GM19468 (cell line): ENCODE measurements around the gene CX3CL1.
"Not testable (repeated sequence)": the region's sequence is repeated elsewhere in the genome, so short reads cannot be mapped to it uniquely, and the experiment has no call there.

ENCODE experiments used
- ATAC-seq: cut with Tn5 transposase; IDR thresholded peaks from one replicate; pipeline ENCODE4 v1.9.1; 2021; ENCODE audit warnings: mild to moderate bottlenecking, moderate library complexity, moderate number of reproducible peaks; ENCODE audit not compliant: unreplicated experiment; ENCODE audit errors: extremely low read depth

CX3CL1 gene

DNA sequence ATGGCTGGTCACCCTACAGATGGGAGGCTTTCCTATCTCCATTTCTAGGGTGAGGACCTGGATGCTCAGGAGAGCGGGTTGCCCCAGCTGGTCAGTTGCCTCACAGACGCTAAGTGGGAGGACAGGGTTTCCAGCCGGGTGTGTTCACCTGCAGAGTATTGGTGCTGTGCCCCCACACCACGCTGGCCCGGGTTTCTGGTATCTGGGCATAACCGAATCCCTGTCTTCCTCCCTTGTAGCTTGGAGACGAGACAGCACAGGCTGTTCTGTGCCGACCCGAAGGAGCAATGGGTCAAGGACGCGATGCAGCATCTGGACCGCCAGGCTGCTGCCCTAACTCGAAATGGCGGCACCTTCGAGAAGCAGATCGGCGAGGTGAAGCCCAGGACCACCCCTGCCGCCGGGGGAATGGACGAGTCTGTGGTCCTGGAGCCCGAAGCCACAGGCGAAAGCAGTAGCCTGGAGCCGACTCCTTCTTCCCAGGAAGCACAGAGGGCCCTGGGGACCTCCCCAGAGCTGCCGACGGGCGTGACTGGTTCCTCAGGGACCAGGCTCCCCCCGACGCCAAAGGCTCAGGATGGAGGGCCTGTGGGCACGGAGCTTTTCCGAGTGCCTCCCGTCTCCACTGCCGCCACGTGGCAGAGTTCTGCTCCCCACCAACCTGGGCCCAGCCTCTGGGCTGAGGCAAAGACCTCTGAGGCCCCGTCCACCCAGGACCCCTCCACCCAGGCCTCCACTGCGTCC lies 9.7 kb downstream of the CX3CL1 start:
- no peak for ATAC-seq

DNA sequence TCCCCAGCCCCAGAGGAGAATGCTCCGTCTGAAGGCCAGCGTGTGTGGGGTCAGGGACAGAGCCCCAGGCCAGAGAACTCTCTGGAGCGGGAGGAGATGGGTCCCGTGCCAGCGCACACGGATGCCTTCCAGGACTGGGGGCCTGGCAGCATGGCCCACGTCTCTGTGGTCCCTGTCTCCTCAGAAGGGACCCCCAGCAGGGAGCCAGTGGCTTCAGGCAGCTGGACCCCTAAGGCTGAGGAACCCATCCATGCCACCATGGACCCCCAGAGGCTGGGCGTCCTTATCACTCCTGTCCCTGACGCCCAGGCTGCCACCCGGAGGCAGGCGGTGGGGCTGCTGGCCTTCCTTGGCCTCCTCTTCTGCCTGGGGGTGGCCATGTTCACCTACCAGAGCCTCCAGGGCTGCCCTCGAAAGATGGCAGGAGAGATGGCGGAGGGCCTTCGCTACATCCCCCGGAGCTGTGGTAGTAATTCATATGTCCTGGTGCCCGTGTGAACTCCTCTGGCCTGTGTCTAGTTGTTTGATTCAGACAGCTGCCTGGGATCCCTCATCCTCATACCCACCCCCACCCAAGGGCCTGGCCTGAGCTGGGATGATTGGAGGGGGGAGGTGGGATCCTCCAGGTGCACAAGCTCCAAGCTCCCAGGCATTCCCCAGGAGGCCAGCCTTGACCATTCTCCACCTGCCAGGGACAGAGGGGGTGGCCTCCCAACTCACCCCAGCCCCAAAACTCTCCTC lies 10.4 kb downstream of the CX3CL1 start:
- no peak for ATAC-seq

DNA sequence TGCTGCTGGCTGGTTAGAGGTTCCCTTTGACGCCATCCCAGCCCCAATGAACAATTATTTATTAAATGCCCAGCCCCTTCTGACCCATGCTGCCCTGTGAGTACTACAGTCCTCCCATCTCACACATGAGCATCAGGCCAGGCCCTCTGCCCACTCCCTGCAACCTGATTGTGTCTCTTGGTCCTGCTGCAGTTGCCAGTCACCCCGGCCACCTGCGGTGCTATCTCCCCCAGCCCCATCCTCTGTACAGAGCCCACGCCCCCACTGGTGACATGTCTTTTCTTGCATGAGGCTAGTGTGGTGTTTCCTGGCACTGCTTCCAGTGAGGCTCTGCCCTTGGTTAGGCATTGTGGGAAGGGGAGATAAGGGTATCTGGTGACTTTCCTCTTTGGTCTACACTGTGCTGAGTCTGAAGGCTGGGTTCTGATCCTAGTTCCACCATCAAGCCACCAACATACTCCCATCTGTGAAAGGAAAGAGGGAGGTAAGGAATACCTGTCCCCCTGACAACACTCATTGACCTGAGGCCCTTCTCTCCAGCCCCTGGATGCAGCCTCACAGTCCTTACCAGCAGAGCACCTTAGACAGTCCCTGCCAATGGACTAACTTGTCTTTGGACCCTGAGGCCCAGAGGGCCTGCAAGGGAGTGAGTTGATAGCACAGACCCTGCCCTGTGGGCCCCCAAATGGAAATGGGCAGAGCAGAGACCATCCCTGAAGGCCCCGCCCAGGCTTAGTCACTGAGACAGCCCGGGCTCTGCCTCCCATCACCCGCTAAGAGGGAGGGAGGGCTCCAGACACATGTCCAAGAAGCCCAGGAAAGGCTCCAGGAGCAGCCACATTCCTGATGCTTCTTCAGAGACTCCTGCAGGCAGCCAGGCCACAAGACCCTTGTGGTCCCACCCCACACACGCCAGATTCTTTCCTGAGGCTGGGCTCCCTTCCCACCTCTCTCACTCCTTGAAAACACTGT lies 11.3 kb downstream of the CX3CL1 start:
- no peak for ATAC-seq

DNA sequence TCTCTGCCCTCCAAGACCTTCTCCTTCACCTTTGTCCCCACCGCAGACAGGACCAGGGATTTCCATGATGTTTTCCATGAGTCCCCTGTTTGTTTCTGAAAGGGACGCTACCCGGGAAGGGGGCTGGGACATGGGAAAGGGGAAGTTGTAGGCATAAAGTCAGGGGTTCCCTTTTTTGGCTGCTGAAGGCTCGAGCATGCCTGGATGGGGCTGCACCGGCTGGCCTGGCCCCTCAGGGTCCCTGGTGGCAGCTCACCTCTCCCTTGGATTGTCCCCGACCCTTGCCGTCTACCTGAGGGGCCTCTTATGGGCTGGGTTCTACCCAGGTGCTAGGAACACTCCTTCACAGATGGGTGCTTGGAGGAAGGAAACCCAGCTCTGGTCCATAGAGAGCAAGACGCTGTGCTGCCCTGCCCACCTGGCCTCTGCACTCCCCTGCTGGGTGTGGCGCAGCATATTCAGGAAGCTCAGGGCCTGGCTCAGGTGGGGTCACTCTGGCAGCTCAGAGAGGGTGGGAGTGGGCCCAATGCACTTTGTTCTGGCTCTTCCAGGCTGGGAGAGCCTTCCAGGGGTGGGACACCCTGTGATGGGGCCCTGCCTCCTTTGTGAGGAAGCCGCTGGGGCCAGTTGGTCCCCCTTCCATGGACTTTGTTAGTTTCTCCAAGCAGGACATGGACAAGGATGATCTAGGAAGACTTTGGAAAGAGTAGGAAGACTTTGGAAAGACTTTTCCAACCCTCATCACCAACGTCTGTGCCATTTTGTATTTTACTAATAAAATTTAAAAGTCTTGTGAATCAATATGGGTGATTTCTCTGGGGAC lies 12.2 kb downstream of the CX3CL1 start:
- no peak for ATAC-seq

DNA sequence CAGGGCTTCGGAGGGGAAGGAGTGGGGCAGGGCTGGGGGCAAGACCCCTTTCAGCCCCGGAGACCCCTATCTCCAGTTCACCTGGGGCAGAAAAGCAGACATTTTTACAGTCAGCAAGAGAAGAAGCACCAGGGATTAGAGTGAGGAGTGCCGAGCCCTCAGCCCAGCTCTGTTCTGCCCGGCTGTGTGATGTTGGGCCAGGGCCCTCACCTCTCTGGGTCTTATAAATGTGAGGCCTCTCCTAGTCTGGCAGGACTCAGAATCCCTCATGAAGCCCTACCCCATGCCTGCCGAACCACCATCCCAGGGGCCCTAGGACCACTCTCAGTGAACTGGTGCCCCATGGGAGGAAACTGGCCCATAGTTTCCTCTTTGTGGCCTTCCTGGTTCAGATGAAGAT lies 12.8 kb downstream of the CX3CL1 start:
- ATAC-seq: no peak

DNA sequence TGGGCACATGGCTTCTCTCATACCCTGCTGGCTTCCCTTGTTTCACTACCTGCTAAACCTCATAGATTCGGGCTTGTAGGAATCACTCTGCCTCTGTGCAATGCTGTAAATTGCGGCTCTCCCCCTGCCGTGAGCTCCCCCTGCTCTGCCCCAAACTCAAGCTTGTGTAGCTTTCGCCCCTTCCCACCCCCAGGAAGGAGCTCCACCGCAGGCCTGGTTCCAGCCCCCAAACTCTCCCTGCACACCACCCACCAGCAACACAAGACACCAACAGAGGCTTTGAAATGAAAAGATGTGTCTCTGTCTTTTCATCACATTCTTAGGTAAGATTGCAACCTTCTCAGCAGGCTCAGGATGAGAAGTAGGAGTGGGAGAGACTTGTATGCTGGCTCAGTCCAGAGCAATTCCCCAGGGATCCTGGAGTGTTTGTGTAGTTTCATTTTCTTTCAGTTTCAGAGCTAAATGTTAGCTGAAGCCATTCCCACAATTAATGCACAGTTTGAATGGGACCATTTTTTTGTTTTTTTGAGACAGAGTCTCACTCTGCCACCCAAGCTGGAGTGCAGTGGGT lies 14.2 kb downstream of the CX3CL1 start:
- ATAC-seq: no peak

DNA sequence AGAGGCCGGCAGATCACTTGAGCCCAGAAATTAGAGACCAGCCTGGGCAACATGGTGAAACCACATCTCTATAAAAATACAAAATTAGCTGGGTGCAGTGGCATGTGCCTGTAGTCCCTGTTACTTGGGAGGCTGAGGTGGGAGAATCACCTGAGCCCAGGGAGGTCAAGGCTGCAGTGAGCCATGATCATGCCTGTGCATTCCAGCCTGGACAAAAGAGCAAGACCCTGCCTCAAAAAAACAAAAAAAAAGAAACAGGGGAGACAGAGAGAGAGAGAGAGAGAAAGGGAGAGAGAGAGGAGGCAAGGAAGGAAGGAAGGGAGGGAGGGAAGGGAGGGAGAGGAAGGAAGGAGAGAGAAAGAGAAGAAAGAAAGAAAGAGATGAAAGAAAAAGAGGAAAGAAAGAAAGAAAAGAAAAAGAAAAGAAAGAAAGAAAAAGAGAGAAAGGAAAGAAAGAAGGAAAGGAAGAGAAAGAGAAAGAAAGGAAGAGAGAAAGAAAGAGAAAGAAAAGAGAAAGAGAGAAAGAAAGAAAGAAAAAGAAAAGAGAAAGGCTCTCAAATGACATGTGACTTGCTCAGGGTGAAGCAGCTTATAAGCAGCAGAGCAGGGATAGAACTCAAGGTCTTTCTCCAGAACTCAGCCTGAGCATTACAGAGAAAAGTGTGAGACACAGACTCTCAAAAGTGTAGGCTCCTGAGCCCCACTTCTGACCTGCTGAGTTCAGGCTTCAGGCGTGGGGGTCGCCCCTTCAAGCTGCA lies 15.5 kb downstream of the CX3CL1 start:
- ATAC-seq: no peak

DNA sequence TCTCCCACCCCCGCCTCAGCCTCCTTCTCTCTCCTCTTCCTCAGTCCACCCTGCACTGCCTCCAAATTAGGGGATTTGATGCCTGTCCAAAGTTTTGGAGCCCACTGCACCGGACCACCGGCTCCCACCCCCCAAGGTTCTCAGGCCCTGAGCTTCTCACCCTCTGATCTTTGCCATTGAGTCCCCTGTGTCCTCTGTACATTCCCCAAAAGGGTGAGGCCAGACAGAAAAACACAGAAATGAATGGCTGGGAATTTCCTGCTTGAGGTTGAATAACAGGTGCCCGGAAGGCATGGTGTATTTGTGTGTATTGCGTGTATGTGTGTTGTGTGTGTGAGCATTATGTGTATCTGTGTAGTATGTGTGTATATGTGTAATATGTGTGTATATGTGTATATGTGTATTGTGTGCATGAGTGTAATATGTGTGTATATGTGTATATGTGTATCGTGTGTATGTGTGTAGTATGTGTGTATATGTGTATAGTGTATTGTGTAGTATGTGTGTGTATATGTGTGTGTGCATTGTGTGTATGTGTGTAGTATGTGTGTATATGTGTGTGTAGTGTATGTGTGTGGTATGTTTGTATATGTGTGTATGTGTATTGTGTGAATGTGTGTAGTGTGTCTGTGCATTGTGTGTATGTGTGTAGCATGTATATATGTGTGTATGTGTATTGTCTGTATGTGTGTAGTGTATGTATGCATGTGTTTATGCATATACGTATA lies 16.2 kb downstream of the CX3CL1 start:
- ATAC-seq: no peak

DNA sequence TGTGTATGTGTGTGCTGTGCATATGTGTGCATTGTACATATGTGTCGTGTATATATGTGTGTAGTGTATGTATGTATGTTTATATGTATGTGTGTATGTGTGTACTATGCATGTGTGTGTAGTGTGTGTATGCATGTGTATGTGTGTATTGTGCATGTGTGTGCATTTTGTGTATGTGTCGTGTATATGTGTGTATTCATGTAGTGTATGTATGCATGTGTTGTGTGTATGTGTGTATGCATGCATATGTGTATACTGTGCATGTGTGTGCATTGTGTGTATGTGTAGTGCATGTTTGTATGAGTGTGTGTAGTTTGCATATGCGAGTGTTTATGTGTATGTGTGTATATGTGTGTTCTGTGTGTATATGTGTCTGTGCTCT lies 16.8 kb downstream of the CX3CL1 start:
- ATAC-seq: no peak

DNA sequence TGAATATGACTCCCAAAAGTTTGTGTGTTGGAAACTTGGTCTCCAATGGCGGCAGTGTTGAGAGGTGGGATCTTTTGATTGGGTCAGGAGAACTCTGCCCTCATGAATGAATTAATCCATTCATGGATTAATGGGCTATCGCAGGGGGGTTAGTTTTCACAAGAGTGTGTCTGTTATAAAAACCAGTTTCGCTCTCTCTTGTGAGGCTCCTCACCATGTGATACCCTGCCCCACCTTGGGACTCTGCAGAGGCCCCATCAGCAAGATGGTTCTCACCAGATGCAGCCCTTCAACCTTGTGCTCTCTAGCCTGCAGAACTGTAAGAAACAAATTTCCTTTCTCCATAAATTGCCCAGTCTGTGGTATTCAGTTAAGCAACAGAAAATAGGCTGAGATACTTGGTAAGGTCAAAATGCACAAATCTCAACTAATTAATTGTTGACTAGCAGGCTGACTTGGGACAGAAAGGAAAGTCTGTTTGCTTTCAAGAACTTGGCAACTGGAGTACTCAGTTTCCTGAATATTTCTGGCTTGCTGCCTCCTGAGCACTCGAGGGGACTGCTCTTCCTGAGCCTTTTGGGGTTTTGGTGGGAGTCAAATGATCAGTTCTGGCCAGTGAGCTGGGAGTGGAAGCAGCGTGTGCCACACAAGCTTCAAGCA lies 18.5 kb downstream of the CX3CL1 start:
- ATAC-seq: no peak

DNA sequence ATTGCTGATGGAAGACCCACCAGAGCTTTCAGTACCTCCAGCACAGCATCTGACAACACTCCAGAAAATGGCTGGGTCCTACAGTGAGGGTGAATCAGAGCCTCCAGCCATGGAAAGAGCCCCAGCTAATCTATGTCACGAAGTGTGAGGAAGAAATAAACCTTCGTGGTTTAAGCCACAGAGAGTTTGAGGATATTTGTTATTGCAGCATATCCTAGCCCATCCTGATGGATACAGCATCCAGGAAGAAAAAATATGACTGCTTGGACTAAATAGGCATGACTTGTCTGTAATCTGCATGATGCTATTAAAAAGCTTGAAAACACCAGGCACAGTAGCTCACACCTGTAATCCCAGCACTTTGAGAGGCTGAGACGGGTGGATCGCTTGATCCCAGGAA lies 19.0 kb downstream of the CX3CL1 start:
- no peak for ATAC-seq

DNA sequence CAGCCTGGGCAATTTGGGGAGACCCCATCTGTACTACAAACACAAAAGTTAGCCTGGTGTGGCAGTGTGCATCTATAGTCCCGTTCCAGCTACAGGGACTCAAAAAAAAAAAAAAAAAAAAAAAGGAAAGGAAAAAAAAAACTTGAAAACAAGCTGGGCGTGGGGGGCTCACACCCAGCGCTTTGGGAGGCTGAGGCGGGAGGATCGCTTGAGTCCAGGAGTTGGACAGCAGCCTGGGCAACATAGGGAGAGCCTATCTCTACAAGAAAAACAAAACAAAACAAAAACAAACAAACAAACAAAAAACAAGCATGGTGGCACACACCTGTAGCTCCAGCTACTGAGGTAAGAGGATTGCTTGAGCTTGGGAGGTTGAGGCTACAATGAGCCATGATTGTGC lies 19.4 kb downstream of the CX3CL1 start:
- ATAC-seq: no peak

DNA sequence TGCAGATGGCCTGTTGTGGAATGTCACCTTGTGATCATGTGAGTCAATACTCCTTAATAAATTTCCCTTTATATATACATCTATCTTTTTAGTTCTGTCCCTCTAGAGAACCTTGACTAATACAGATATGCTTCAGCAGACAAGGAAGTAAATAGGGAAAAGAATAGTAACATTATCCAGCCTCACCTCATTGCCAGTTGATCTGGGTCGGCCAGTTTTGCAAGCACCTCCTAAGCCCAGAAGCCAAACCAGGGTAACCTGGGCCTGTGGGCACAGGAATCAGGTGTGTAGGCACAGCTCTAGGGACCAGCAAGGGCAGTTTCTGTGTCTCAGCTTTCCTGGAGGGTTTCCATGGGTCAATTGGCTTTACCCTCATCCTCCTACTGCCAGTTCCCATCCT lies 20.4 kb downstream of the CX3CL1 start:
- ATAC-seq: no peak

DNA sequence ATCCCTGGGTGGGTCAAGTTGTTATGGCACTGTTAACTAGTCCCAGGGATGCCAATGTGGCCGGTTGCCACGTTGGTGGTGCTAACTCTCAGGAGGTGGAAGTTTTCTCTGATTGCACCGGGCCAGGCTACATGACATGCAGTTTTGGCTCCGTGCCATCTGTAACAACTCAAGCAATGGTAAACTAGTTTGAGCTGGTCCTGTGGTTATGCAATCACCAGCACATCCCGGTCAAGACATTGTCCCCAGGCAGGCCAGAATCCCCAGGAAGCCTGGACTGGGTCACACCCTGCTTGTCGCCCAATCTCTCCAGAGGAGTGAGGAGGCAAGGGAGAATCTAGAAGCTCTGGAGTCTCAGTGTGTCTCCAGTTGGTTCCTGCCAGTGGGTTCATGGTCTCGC lies 22.2 kb downstream of the CX3CL1 start:
- ATAC-seq: no peak

DNA sequence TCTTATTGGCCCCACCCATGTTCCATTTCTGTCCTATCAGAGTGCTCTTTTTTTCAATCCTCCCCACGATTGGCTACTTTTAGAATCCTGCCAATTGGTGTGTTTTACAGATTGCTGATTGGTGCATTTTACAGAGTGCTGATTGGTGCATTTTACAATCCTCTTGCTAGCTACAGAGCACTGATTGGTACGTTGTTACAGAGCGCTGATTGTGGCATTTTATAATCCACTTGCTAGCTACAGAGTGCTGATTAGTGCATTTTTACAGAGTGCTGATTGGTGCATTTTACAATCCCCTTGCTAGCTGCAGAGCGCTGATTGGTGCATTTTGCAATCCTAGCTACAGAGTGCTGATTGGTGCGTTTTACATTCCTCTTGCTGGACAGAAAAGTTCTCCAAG lies 22.7 kb downstream of the CX3CL1 start:
- no peak for ATAC-seq

DNA sequence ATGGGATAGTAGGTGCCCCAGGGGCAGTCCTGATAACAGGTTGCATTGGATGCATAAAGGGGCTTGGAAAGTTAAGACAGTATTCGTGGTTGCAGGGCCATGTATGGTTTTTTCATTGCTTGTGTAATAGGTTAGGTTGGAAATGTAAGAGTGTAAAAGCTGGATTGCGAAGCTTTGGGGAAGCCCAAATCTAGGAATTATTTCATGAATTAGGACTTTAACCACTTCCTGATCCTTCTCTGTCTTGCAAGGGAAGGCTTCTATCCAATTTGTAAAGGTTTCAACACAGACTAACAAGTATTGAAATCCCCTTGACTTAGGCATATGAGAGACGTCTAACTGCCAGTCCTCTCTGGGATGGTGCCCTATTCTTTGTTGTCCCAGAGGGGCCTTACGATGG lies 24.5 kb downstream of the CX3CL1 start:
- ATAC-seq: no peak

DNA sequence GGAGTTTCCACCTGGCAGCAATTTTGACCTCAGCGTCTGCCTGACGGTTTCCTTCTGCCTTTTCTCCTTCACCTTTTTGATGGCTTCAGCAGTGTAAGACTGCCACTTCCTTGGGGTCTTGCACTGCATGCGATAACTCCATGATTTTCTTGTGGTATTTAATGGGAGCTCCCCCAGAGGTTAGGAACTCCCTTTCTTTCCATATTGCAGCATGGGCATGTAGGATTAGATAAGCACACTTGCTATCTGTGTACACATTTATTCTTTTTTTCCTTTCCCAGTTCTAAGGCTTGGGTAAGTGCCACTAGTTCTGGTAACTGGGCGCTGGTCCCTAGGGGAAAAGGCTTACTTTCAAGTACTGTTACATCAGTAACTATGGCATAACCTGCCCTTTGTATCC lies 25.2 kb downstream of the CX3CL1 start:
- not testable (repeated sequence) for ATAC-seq
